ENCODE measurements around the gene AGA. TPM values are rescaled to one million over a fixed set of nuclear protein-coding genes. Genes with fewer than 3 reads are reported as not detected.

AGA gene
- total and polyA plus RNA-seq, 2 of the 13 experiments (the other 11 are each of a cell fraction or from before 2014, with no cell fraction given), result 21.9 to 22.3 TPM

- Histone ChIP-seq H3K4me1 (ENCODE audit: insufficient read depth, low read length) (no peaks in the 10 kb centered on the region), H3K4me3 (replicated peaks in 1 of 3; ENCODE audit: insufficient read depth in 1 of 3, low read depth in 2 of 3, low read length in 3 of 3) (no peak overlapping the region), H3K27me3 (ENCODE audit: control insufficient read depth in 1 of 2, insufficient read depth in 2 of 2, low read length in 2 of 2) (no peaks in the 10 kb centered on the region), H3K27ac (ENCODE audit: extremely low read length, insufficient read depth, low read length) (no peak overlapping the region), H3K79me2 (ENCODE audit: insufficient read depth, low read length) (no peaks in the 10 kb centered on the region), H3K4me2 (ENCODE audit: low read depth, low read length) (no peak overlapping the region), H4K20me1 (ENCODE audit: insufficient read depth, low read length) (no peaks in the 10 kb centered on the region), H3K9ac (ENCODE audit: insufficient read depth, low read depth, low read length) (no peak overlapping the region), H3K36me3 (replicated peaks in 1 of 2; ENCODE audit: control insufficient read depth in 1 of 2, insufficient read depth in 2 of 2, low read length in 2 of 2) (no peaks in the 10 kb centered on the region), H3K9me3 (ENCODE audit: low read length) (no peaks in the 10 kb centered on the region), H2AFZ (ENCODE audit: low read length) (no peak overlapping the region)
- POLR2A ChIA-PET, result no interaction called here
- ATAC-seq (no peak), DNase-seq (ENCODE audit: low spot score) (no peak), FAIRE-seq (no peak)
- in situ Hi-C loops (cut with HindIII; ENCODE audit: extremely low pct_ligation_motif_present, low pct_unique_long_range_greater_than_20kb) (no loop called here), intact Hi-C loops (cut with micrococcal nuclease; ENCODE audit: unreplicated experiment) (loop anchor here (5.0 kb wide), 1 partner anchor 1638 kb away; no protein-coding TSS in a partner anchor)
- no peak for TF ChIP-seq RBAK (CRISPR knock-in tag; IDR thresholded peaks at IDR 0.05)
- no peak for TF ChIP-seq ZNF513 (CRISPR knock-in tag; conservative IDR thresholded peaks at IDR 0.05)
- no peak for TF ChIP-seq ZBTB7A (CRISPR knock-in tag; IDR thresholded peaks at IDR 0.05)
- TF ChIP-seq HDAC6 (IDR thresholded peaks at IDR 0.05; ENCODE audit: low read depth, low read length), result no peak
- TF ChIP-seq, protein P1, sequence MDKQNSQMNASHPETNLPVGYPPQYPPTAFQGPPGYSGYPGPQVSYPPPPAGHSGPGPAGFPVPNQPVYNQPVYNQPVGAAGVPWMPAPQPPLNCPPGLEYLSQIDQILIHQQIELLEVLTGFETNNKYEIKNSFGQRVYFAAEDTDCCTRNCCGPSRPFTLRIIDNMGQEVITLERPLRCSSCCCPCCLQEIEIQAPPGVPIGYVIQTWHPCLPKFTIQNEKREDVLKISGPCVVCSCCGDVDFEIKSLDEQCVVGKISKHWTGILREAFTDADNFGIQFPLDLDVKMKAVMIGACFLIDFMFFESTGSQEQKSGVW (CRISPR knock-in tag; IDR thresholded peaks at IDR 0.05; ENCODE audit: borderline replicate concordance), result no peak
- TF ChIP-seq RARG (CRISPR knock-in tag; IDR thresholded peaks at IDR 0.05; ENCODE audit: low read depth), result no peak
- TF ChIP-seq ZNF605 (CRISPR knock-in tag; IDR thresholded peaks at IDR 0.05), result no peak
- TF ChIP-seq ZNF782 (CRISPR knock-in tag; IDR thresholded peaks at IDR 0.05; ENCODE audit: borderline replicate concordance), result no peak
- TF ChIP-seq ZFP37 (CRISPR knock-in tag; IDR thresholded peaks at IDR 0.05; ENCODE audit: borderline replicate concordance), result no peak
- TF ChIP-seq ZNF24 (IDR thresholded peaks at IDR 0.05), result no peak
- WGBS (ENCODE audit: low lambda C conversion rate), result 0% methylated on average over 1 of the region's 1 CpG
- CTCF ChIA-PET (ENCODE audit: low intra/inter-chr PET ratio, low total read pairs), result no interaction called here
- no TSS peak for BruUV-seq (replicated peaks)
Measured at GRCh38 chr4:177489471-177490246, 47.4 kb upstream of the AGA start.

All from HepG2 (cell line).